ENCODE data around the gene SLC7A8.
A peak's percentile ranks its signal among the peaks of the same experiment; 100 is the strongest.

The SLC7A8 gene

DNA sequence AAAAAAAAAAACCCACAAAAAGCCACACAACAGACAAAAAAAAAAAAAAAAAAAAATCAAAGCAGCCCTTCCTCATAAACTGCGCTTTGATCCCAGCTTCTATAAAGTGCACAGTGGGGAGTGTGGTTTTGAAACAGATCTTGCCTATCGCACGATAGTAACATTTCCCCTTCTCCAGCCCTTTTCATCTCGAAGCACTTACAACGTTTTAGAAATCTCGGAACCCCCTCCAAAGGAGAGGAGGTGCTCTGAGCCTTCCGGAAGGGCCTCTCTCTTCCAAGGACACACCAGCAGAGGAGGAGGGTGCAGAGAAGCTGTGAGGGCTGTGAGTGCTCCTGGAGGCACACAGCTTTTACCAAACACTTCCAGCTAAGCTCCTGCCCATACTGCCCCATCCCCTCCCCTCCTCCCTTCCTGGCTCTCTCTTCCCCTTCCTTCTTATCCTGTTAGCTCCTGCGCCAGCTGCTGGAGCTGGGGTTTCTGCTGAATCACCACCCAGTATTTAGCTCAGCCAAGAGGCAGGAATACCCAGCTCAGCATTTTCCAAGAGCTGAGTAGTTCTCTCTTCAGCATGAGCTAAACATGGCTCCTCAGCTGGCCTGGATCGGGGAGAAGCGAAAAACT lies 28.4 kb downstream of the SLC7A8 start:
- Histone ChIP-seq H3K27ac (ENCODE audit: extremely low read depth, low read depth, low read length) (no peak overlapping the region), H3K36me3 (ENCODE audit: control insufficient read depth in 2 of 2, insufficient read depth in 1 of 2, low read length in 2 of 2) (no peaks in the 10 kb centered on the region), H3K4me1 (ENCODE audit: control insufficient read depth, insufficient read depth, low read length) (peaks cover 2% of the 10 kb centered on the region; the same call in 1 of the 2 replicates), H3K9me3 (ENCODE audit: control insufficient read depth, insufficient read depth, low read depth, low read length) (no peaks in the 10 kb centered on the region), H3K4me3 (ENCODE audit: low read depth, low read length) (no peak overlapping the region)
- TF ChIP-seq ZNF335 (tag by site-specific recombination; conservative IDR thresholded peaks at IDR 0.05) (0 out of 2 replicates have a peak, but pooled peaks have one; percentile 3), HOXD13 (CRISPR knock-in tag; IDR thresholded peaks at IDR 0.05; ENCODE audit: borderline replicate concordance) (no peak), ZIC2 (tag by site-specific recombination; IDR thresholded peaks at IDR 0.05) (0 out of 2 replicates have a peak, but pooled peaks have one; percentile 26), WT1 (tag by site-specific recombination; IDR thresholded peaks at IDR 0.05) (no peak), SP2 (tag by site-specific recombination; IDR thresholded peaks at IDR 0.05) (peak; percentile 18; the same call in 1 of the 2 replicates)
- TF ChIP-seq, protein P1, sequence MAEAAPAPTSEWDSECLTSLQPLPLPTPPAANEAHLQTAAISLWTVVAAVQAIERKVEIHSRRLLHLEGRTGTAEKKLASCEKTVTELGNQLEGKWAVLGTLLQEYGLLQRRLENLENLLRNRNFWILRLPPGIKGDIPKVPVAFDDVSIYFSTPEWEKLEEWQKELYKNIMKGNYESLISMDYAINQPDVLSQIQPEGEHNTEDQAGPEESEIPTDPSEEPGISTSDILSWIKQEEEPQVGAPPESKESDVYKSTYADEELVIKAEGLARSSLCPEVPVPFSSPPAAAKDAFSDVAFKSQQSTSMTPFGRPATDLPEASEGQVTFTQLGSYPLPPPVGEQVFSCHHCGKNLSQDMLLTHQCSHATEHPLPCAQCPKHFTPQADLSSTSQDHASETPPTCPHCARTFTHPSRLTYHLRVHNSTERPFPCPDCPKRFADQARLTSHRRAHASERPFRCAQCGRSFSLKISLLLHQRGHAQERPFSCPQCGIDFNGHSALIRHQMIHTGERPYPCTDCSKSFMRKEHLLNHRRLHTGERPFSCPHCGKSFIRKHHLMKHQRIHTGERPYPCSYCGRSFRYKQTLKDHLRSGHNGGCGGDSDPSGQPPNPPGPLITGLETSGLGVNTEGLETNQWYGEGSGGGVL (tag by site-specific recombination; IDR thresholded peaks at IDR 0.05) = peak; percentile 64; the same call in 1 of the 2 replicates
- POLR2A ChIA-PET = interaction anchor here (0.7 kb wide), 1 partner anchor 37 kb away, joined by 11 read pairs; no protein-coding TSS in a partner anchor
- CTCF ChIA-PET = interaction anchor here (0.6 to 2.0 kb wide), 4 partner anchors 32 to 354 kb away, joined by 3 to 6 read pairs (median 4); no protein-coding TSS in a partner anchor

DNA sequence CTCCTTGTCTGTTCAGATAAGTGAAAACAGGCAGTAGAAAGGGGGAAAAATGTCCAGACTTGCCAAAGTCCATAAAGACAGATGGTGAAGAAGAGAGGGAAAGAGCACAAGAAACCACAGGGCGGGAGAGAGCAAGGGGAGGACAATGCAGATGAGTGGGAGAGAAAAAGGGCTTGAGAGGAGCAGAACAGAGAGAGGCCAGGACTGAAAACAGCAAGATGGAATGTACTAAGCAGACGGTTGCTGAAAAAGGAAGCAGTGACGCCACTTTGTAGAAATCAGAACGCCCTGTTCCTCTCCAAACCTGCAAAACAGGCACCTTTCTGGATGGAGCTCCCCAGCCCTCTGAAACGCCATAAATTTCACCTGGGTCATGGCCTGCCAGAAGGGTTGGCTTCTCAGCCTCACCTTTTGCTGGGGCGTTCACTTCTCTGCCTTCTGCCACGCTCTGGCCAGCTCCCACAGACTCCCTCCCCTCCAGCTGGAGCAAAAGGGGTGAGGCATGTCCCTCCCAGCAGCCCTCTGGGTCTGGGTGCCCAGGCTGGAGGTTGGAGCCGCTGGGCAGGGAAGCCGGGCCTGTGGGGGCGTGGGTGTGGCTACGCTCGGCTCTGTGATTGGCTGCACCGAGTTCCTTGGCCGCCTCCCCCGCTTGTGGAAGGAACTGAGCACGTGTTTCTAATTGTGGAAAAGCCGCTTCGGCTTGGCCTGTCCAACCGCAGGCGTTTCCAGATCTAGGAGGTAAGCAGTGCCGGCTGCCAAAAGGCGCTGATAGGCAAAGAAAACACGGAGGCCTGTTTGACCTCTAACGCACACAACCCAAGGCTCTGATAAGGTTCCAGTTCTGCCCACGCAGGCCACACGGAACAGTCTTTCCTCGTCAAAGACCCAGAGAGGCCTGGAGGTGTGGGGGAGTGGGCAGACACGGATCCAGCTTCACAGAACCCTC lies 29.3 kb downstream of the SLC7A8 start:
- Histone ChIP-seq H3K27ac (ENCODE audit: extremely low read depth, low read depth, low read length) (no peak overlapping the region), H3K4me3 (ENCODE audit: low read depth, low read length) (no peak overlapping the region), H3K9me3 (ENCODE audit: control insufficient read depth, insufficient read depth, low read depth, low read length) (no peaks in the 10 kb centered on the region), H3K36me3 (ENCODE audit: control insufficient read depth in 2 of 2, insufficient read depth in 1 of 2, low read length in 2 of 2) (no peaks in the 10 kb centered on the region), H3K4me1 (ENCODE audit: control insufficient read depth, insufficient read depth, low read length) (peaks cover 2% of the 10 kb centered on the region; the same call in 1 of the 2 replicates)
- ChIA-PET POLR2A (interaction anchor here (0.7 kb wide), 1 partner anchor 37 kb away, joined by 11 read pairs; no protein-coding TSS in a partner anchor), CTCF (no interaction called here)
- TF ChIP-seq MEIS1 (CRISPR knock-in tag; IDR thresholded peaks at IDR 0.05; ENCODE audit: borderline replicate concordance) = no peak
- TF ChIP-seq, protein P2, sequence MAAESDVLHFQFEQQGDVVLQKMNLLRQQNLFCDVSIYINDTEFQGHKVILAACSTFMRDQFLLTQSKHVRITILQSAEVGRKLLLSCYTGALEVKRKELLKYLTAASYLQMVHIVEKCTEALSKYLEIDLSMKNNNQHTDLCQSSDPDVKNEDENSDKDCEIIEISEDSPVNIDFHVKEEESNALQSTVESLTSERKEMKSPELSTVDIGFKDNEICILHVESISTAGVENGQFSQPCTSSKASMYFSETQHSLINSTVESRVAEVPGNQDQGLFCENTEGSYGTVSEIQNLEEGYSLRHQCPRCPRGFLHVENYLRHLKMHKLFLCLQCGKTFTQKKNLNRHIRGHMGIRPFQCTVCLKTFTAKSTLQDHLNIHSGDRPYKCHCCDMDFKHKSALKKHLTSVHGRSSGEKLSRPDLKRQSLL (tag by site-specific recombination; IDR thresholded peaks at IDR 0.05) = no peak
- no peak for TF ChIP-seq ZNF221 (tag by site-specific recombination; IDR thresholded peaks at IDR 0.05; ENCODE audit: borderline replicate concordance)
- TF ChIP-seq OSR2 (tag by site-specific recombination; IDR thresholded peaks at IDR 0.05) = no peak
- peak; percentile 95 for TF ChIP-seq KLF10 (tag by site-specific recombination; IDR thresholded peaks at IDR 0.05)
- no peak for TF ChIP-seq ZNF211 (tag by site-specific recombination; IDR thresholded peaks at IDR 0.05; ENCODE audit: low read depth)
- TF ChIP-seq ZNF623 (tag by site-specific recombination; IDR thresholded peaks at IDR 0.05) = no peak
- TF ChIP-seq ZNF521 (tag by site-specific recombination; IDR thresholded peaks at IDR 0.05) = no peak
- TF ChIP-seq ZNF473 (tag by site-specific recombination; IDR thresholded peaks at IDR 0.05) = no peak
- 0 out of 2 replicates have a peak, but pooled peaks have one; percentile 33 for TF ChIP-seq GLIS2 (tag by site-specific recombination; IDR thresholded peaks at IDR 0.05)
- TF ChIP-seq, protein P3, sequence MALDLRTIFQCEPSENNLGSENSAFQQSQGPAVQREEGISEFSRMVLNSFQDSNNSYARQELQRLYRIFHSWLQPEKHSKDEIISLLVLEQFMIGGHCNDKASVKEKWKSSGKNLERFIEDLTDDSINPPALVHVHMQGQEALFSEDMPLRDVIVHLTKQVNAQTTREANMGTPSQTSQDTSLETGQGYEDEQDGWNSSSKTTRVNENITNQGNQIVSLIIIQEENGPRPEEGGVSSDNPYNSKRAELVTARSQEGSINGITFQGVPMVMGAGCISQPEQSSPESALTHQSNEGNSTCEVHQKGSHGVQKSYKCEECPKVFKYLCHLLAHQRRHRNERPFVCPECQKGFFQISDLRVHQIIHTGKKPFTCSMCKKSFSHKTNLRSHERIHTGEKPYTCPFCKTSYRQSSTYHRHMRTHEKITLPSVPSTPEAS (tag by site-specific recombination; IDR thresholded peaks at IDR 0.05) = no peak
- TF ChIP-seq ZFP37 (tag by site-specific recombination; IDR thresholded peaks at IDR 0.05) = no peak
- TF ChIP-seq, protein P4, sequence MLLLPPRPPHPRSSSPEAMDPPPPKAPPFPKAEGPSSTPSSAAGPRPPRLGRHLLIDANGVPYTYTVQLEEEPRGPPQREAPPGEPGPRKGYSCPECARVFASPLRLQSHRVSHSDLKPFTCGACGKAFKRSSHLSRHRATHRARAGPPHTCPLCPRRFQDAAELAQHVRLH (tag by site-specific recombination; IDR thresholded peaks at IDR 0.05) = no peak
- TF ChIP-seq, protein P5, sequence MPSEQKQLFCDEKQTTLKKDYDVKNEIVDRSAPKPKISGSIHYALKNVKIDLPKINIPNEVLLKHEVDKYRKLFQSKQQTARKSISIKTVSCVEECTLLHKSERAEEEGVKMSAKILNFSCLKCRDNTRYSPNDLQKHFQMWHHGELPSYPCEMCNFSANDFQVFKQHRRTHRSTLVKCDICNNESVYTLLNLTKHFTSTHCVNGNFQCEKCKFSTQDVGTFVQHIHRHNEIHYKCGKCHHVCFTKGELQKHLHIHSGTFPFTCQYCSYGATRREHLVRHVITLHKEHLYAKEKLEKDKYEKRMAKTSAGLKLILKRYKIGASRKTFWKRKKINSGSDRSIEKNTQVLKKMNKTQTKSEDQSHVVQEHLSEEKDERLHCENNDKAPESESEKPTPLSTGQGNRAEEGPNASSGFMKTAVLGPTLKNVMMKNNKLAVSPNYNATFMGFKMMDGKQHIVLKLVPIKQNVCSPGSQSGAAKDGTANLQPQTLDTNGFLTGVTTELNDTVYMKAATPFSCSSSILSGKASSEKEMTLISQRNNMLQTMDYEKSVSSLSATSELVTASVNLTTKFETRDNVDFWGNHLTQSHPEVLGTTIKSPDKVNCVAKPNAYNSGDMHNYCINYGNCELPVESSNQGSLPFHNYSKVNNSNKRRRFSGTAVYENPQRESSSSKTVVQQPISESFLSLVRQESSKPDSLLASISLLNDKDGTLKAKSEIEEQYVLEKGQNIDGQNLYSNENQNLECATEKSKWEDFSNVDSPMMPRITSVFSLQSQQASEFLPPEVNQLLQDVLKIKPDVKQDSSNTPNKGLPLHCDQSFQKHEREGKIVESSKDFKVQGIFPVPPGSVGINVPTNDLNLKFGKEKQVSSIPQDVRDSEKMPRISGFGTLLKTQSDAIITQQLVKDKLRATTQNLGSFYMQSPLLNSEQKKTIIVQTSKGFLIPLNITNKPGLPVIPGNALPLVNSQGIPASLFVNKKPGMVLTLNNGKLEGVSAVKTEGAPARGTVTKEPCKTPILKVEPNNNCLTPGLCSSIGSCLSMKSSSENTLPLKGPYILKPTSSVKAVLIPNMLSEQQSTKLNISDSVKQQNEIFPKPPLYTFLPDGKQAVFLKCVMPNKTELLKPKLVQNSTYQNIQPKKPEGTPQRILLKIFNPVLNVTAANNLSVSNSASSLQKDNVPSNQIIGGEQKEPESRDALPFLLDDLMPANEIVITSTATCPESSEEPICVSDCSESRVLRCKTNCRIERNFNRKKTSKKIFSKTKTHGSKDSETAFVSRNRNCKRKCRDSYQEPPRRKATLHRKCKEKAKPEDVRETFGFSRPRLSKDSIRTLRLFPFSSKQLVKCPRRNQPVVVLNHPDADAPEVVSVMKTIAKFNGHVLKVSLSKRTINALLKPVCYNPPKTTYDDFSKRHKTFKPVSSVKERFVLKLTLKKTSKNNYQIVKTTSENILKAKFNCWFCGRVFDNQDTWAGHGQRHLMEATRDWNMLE (tag by site-specific recombination; conservative IDR thresholded peaks at IDR 0.05; ENCODE audit: low read depth) = no peak
- TF ChIP-seq ZFHX2 (tag by site-specific recombination; conservative IDR thresholded peaks at IDR 0.05) = peak; percentile 72
- TF ChIP-seq KLF1 (tag by site-specific recombination; IDR thresholded peaks at IDR 0.05) = no peak
- no peak for TF ChIP-seq ZXDB (tag by site-specific recombination; IDR thresholded peaks at IDR 0.05)
